ENCODE measurements around the gene RIIAD1. TPM values are rescaled to one million over a fixed set of nuclear protein-coding genes. Genes with fewer than 3 reads are reported as not detected.

Gene RIIAD1
- total RNA-seq, 1 experiment from 2014 or later, result not detected

GRCh38 chr1:151701515-151701914, 19.8 kb upstream of the RIIAD1 start:
- Histone ChIP-seq H3K27ac (ENCODE audit: low read length) (no peak overlapping the region), H3K36me3 (ENCODE audit: control insufficient read depth, insufficient read depth, low read length) (0 out of 2 replicates have a peak, but pooled peaks cover 2% of the 10 kb centered on the region), H3K27me3 (ENCODE audit: control insufficient read depth, insufficient read depth, low read length) (no peaks in the 10 kb centered on the region), H3K9me3 (ENCODE audit: control insufficient read depth, insufficient read depth, low read depth, low read length) (no peaks in the 10 kb centered on the region), H3K4me3 (ENCODE audit: low read depth in 2 of 2, low read length in 2 of 2) (no peak overlapping the region), H3K4me1 (ENCODE audit: control insufficient read depth, insufficient read depth, low read length) (no peaks in the 10 kb centered on the region)
- no TSS peak for BruUV-seq (replicated peaks)
- ATAC-seq (no peak), DNase-seq (ENCODE audit: low read depth, low spot score) (no peak)
- TF ChIP-seq REST (IDR thresholded peaks at IDR 0.05; ENCODE audit: insufficient read depth in 1 of 2, low read depth in 2 of 2, low read length in 1 of 2), result no peak
- TF ChIP-seq POLR2AphosphoS5 (IDR thresholded peaks at IDR 0.05; ENCODE audit: low read depth, low read length), result no peak
- TF ChIP-seq TCF7L2 (IDR thresholded peaks at IDR 0.05; ENCODE audit: low read depth, low read length), result no peak
- TF ChIP-seq CTCF (IDR thresholded peaks at IDR 0.05), result no peak
- TF ChIP-seq SIN3A (IDR thresholded peaks at IDR 0.05; ENCODE audit: borderline replicate concordance, insufficient read depth, low read depth, low read length), result no peak
- ChIA-PET CTCF (interaction anchor here (0.6 kb wide), 1 partner anchor 79 kb away, joined by 5 read pairs; no protein-coding TSS in a partner anchor), POLR2A (interaction anchor here (0.6 kb wide), 1 partner anchor 363 kb away, joined by 4 read pairs; no protein-coding TSS in a partner anchor)
- intact Hi-C loops (cut with micrococcal nuclease; ENCODE audit: unreplicated experiment), result no loop called here
- in situ Hi-C loops (cut with HindIII; ENCODE audit: low pct_unique_long_range_greater_than_20kb, low sequenced_read_pairs), result no loop called here

DNA sequence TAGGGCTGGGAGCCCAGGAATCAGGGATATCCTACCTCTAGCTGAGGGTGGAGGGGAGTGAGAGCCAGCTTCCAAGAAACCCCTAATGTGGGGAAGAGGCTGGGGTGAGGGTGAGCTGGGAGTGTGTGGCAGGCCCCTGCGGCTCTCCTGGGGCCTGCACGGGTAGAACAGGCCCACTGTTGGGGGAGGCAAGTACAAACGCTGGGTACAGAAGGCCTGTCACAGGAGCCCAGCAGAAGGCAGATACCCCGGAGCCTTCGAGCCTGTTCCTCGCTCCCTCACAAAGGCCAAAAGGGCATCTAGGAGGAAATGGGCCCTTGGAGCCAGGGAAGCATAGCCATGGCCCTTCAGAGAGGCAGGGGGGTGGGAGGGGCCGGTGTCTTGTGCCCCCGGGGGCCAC, 18.4 kb upstream of the RIIAD1 start:
- intact Hi-C loops (cut with micrococcal nuclease; ENCODE audit: unreplicated experiment), result no loop called here
- DNase-seq (ENCODE audit: low read depth, low spot score), result no peak
- BruUV-seq (replicated peaks), result no TSS peak
- Histone ChIP-seq H3K27me3 (ENCODE audit: control insufficient read depth, insufficient read depth, low read length) (no peaks in the 10 kb centered on the region), H3K9me3 (ENCODE audit: control insufficient read depth, insufficient read depth, low read depth, low read length) (no peaks in the 10 kb centered on the region), H3K36me3 (ENCODE audit: control insufficient read depth, insufficient read depth, low read length) (0 out of 2 replicates have a peak, but pooled peaks cover 2% of the 10 kb centered on the region), H3K4me3 (ENCODE audit: low read depth in 2 of 2, low read length in 2 of 2) (no peak overlapping the region), H3K4me1 (ENCODE audit: control insufficient read depth, insufficient read depth, low read length) (no peaks in the 10 kb centered on the region), H3K27ac (ENCODE audit: low read length) (no peak overlapping the region)
- ChIA-PET POLR2A (no interaction called here), CTCF (no interaction called here)
- ATAC-seq, result no peak
- in situ Hi-C loops (cut with HindIII; ENCODE audit: low pct_unique_long_range_greater_than_20kb, low sequenced_read_pairs), result no loop called here
- no peak for TF ChIP-seq CTCF (IDR thresholded peaks at IDR 0.05)
- TF ChIP-seq REST (IDR thresholded peaks at IDR 0.05; ENCODE audit: insufficient read depth in 1 of 2, low read depth in 2 of 2, low read length in 1 of 2), result no peak
- no peak for TF ChIP-seq TCF7L2 (IDR thresholded peaks at IDR 0.05; ENCODE audit: low read depth, low read length)
- TF ChIP-seq SIN3A (IDR thresholded peaks at IDR 0.05; ENCODE audit: borderline replicate concordance, insufficient read depth, low read depth, low read length), result no peak
- TF ChIP-seq POLR2AphosphoS5 (IDR thresholded peaks at IDR 0.05; ENCODE audit: low read depth, low read length), result no peak

All from Panc1 (cell line).